ENCODE results near the gene ZNF560.

ZNF560 gene

DNA sequence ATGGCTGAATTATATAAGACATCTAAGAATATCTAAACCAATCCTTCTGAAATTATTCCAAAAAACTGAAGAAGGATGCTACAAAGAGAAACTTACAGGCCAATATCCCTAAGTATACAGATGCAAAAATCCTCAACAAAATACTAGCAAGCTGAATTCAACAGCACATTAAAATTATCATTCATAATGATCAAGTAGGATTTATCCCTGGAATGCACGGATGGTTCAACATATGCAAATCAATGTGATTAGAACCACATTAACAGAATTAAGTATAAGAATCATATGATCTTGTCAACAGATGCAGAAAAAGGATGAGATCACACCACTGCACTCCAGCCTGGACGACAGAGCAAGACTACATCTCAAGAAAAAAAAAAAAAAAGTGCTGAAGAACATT is 13.3 kb downstream of the ZNF560 start:
- H3K4me3 ChIP-seq (replicated peaks; ENCODE audit: low read depth, low read length): no peak overlapping the region
- TF ChIP-seq, protein P1, sequence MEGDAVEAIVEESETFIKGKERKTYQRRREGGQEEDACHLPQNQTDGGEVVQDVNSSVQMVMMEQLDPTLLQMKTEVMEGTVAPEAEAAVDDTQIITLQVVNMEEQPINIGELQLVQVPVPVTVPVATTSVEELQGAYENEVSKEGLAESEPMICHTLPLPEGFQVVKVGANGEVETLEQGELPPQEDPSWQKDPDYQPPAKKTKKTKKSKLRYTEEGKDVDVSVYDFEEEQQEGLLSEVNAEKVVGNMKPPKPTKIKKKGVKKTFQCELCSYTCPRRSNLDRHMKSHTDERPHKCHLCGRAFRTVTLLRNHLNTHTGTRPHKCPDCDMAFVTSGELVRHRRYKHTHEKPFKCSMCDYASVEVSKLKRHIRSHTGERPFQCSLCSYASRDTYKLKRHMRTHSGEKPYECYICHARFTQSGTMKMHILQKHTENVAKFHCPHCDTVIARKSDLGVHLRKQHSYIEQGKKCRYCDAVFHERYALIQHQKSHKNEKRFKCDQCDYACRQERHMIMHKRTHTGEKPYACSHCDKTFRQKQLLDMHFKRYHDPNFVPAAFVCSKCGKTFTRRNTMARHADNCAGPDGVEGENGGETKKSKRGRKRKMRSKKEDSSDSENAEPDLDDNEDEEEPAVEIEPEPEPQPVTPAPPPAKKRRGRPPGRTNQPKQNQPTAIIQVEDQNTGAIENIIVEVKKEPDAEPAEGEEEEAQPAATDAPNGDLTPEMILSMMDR (IDR thresholded peaks at IDR 0.05; ENCODE audit: low read depth, low read length, missing control alignments): no peak
- DNase-seq (ENCODE audit: extremely low read depth, low read depth): no peak

DNA sequence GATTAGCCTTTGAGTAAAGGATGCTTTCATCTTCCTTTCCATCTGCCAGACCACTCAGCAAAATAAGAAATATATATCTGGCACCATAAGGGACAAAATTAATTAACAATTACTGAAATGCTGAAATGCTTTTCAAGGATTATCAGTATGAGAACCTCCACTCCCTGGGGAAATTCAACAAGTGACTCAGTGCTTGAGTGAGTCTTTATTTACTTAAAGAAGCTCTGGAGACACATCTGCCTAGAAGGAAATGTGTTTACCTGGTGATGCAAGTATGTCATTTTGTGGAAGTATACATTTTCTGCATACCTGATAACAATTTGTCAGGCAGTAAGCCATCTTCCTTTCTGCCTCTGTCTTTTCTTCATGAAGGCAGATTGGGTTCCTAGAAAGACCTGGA is 23.4 kb downstream of the ZNF560 start:
- no peak for DNase-seq (ENCODE audit: extremely low read depth, low read depth)
- no peak overlapping the region for H3K4me3 ChIP-seq (replicated peaks; ENCODE audit: low read depth, low read length)
- TF ChIP-seq, protein P1 (IDR thresholded peaks at IDR 0.05; ENCODE audit: low read depth, low read length, missing control alignments): no peak

DNA sequence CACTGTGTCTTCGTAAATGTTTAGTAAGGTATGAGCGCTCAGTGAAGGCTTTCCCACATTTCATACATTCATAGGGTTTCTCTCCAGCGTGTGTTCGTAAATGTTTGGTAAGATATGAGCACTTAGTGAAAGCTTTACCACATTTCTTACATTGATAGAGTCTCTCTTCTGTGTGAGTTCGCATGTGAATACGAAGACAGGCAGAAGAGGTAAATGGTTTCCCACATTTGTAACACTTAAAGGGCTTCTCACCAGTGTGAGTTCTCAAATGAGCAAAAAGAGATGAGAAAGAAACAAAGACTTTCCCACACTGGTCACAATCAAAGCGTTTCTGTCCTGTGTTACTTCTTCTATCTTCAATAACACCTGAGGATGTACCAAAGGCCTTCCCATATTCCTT is 31.3 kb downstream of the ZNF560 start:
- no peak overlapping the region for H3K4me3 ChIP-seq (replicated peaks; ENCODE audit: low read depth, low read length)
- DNase-seq (ENCODE audit: extremely low read depth, low read depth): no peak
- TF ChIP-seq, protein P1 (IDR thresholded peaks at IDR 0.05; ENCODE audit: low read depth, low read length, missing control alignments): no peak

DNA sequence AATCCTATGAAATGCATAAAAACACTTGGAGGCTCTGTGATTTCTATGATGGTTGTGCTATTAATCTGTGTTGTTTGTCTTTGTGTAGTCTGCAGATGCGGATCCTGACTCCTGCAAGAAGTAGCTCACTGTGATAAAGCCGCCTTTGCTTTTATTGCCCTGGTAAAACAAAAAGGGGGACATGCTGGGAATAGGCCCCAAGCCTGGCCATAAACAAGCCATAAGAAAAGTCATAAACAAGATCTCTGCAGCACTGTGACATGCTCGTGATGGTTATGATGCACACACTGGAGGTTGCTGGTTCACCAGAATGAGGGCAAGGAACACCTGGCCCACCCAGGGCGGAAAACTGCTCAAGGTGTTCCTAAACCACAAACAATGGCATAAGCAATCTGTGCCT is 36.5 kb downstream of the ZNF560 start:
- H3K4me3 ChIP-seq (replicated peaks; ENCODE audit: low read depth, low read length): no peak overlapping the region
- TF ChIP-seq, protein P1 (IDR thresholded peaks at IDR 0.05; ENCODE audit: low read depth, low read length, missing control alignments): no peak
- no peak for DNase-seq (ENCODE audit: extremely low read depth, low read depth)

DNA sequence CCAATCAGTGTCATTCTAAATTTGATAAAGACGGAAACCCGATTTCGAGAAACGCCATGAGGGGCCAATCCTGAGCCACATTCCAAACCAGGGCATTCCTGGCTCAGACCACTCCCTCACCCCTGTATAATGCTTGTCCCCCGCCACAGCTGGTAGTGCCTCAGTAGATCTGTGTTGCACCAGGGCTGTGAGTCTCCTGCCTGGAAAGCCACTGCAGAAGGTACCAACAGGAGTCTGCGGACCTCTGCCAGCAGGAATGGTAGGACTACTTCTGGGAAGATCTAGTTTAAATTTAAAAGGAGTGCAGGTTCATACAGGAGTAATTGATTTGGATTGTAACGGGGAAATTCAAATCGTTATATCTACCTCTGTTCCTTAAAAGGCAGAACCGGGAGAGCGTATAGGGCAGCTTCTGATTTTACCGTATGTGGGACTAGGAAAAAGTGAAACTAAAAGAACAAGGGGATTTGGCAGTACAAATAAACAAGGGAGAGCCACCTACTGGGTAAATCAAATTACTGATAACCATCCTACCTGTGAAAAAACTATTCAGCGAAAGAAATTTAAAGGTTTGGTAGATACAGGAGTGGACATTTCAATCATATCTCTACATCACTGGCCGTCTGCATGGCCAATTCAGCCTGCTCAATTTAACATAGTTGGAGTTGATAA is 42.3 kb downstream of the ZNF560 start:
- TF ChIP-seq, protein P1 (IDR thresholded peaks at IDR 0.05; ENCODE audit: low read depth, low read length, missing control alignments): no peak
- no peak for DNase-seq (ENCODE audit: extremely low read depth, low read depth)
- no peak overlapping the region for H3K4me3 ChIP-seq (replicated peaks; ENCODE audit: low read depth, low read length)

DNA sequence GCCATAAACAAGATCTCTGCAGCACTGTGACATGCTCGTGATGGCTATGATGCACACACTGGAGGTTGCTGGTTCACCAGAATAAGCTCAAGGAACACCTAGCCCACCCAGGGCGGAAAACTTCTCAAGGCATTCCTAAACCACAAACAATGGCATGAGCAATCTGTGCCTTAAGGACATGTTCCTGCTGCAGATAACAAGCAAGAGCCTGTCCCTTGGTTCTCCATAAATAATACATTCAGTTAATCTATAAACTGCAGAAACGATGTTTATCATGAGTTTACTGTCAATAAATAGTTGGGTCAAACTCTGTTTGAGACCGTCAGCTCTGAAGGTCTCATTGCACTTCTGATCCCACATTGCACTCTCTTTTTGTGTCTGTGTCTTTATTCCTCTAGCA is 44.5 kb downstream of the ZNF560 start:
- no peak overlapping the region for H3K4me3 ChIP-seq (replicated peaks; ENCODE audit: low read depth, low read length)
- TF ChIP-seq, protein P1 (IDR thresholded peaks at IDR 0.05; ENCODE audit: low read depth, low read length, missing control alignments): no peak
- no peak for DNase-seq (ENCODE audit: extremely low read depth, low read depth)

DNA sequence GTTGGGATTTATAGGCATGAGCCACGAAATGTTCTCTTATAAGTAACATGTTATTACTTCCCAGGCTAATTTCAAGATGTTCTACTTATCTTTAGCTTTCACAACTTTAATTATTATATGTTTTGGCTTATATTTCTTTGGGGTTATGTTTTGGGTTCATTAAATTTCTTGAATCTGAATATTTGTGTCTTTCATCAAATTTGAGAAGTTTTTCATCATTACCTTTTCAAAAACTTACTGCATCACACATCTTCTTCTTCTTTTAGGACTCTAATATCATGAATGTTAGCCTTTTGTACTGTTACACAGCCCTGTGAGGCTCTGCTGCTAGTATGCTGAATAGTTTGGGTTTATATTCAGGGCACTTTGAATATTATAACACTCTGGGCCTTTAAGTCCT is 53.4 kb downstream of the ZNF560 start:
- DNase-seq (ENCODE audit: extremely low read depth, low read depth): no peak
- TF ChIP-seq, protein P1 (IDR thresholded peaks at IDR 0.05; ENCODE audit: low read depth, low read length, missing control alignments): no peak

More for the DNA sequence above, 53.4 kb downstream of the ZNF560 start:
- no peak overlapping the region for H3K4me3 ChIP-seq (replicated peaks; ENCODE audit: low read depth, low read length)

Data from HFF-Myc (cell line).